Amniotic stem cell (primary cell): ENCODE data around the gene ODR4.
"Not testable (repeated sequence)": the region's sequence is repeated elsewhere in the genome, so short reads cannot be mapped to it uniquely, and the experiment has no call there.

Source experiments
- DNase-seq: peaks from one replicate; lab custom pipeline; 2025; lab: John Stamatoyannopoulos, UW

ODR4 gene

GRCh38 chr1:186421446-186421845 is 45.8 kb downstream of the ODR4 start:
- DNase-seq: no peak

GRCh38 chr1:186424539-186424938 is 48.9 kb downstream of the ODR4 start:
- no peak for DNase-seq

GRCh38 chr1:186426118-186426517 is 50.5 kb downstream of the ODR4 start:
- no peak for DNase-seq

- no peak for DNase-seq
Measured at GRCh38 chr1:186429017-186429416, 53.4 kb downstream of the ODR4 start.

GRCh38 chr1:186435336-186435735 is 59.7 kb downstream of the ODR4 start:
- no peak for DNase-seq

- no peak for DNase-seq
Measured at GRCh38 chr1:186438567-186438966, 62.9 kb downstream of the ODR4 start.

- DNase-seq: no peak
Measured at GRCh38 chr1:186440584-186440983, 64.9 kb downstream of the ODR4 start.

GRCh38 chr1:186442651-186443375 is 67.2 kb downstream of the ODR4 start:
- no peak for DNase-seq

- no peak for DNase-seq
Measured at GRCh38 chr1:186443638-186444037, 68.0 kb downstream of the ODR4 start.

GRCh38 chr1:186446152-186446551 is 70.5 kb downstream of the ODR4 start:
- DNase-seq: no peak

- no peak for DNase-seq
Measured at GRCh38 chr1:186454981-186455380, 79.3 kb downstream of the ODR4 start.

- DNase-seq: no peak
Measured at GRCh38 chr1:186456729-186457255, 81.2 kb downstream of the ODR4 start.

- not testable (repeated sequence) for DNase-seq
Measured at GRCh38 chr1:186459161-186459560, 83.5 kb downstream of the ODR4 start.

GRCh38 chr1:186461014-186461413 is 85.4 kb downstream of the ODR4 start, which contains the start of gene PDC:
PDC (minus strand) TSS chr1:186461114; CDS start chr1:186449459, 11,655 bp downstream.
- DNase-seq: no peak

- no peak for DNase-seq
Measured at GRCh38 chr1:186463511-186463910, 87.9 kb downstream of the ODR4 start.

- no peak for DNase-seq
Measured at GRCh38 chr1:186463926-186464325, 88.3 kb downstream of the ODR4 start.

GRCh38 chr1:186465491-186465890 is 89.9 kb downstream of the ODR4 start:
- not testable (repeated sequence) for DNase-seq

GRCh38 chr1:186465946-186466345 is 90.3 kb downstream of the ODR4 start:
- DNase-seq: no peak
